GM23338 (cell line): Measurements from ENCODE around the gene CFP.

Experiments used
- CREB1 ChIP-seq: fragments of 250-450 bp; sonication (Bioruptor Pico); IDR thresholded peaks from 2 replicates; pipeline ENCODE4 v1.5.0; 2020; ENCODE audit warnings: low read depth, mild to moderate bottlenecking, moderate library complexity
- CTCF ChIP-seq, 2 experiments: fragments of 200-600 bp in 1 of 2; sonication (generic) in 1 of 2; conservative IDR thresholded peaks; 2 replicates each; pipeline versions ENCODE4 v1.5.1 to v1.6.1; 2016 to 2017; ENCODE audit warnings: antibody characterized with exemption in 2 of 2, low read depth in 2 of 2, mild to moderate bottlenecking in 2 of 2, moderate library complexity in 1 of 2
- ETS1 ChIP-seq: IDR thresholded peaks from 2 replicates; pipeline ENCODE4 v1.6.1; 2016; ENCODE audit warnings: antibody characterized with exemption
- EZH2 ChIP-seq: fragments of 200-600 bp; sonication (generic); IDR thresholded peaks from one replicate; pipeline ENCODE4 v1.8.0; 2017; ENCODE audit warnings: antibody characterized with exemption, mild to moderate bottlenecking, low read depth; ENCODE audit not compliant: unreplicated experiment
- EZH2phosphoT487 ChIP-seq: fragments of 200-600 bp; sonication (generic); IDR thresholded peaks from one replicate; pipeline ENCODE4 v1.8.1; 2018; ENCODE audit warnings: antibody characterized with exemption; ENCODE audit not compliant: unreplicated experiment
- JUNB ChIP-seq: IDR thresholded peaks from one replicate; pipeline ENCODE4 v1.6.1; 2016; ENCODE audit warnings: antibody characterized with exemption; ENCODE audit not compliant: unreplicated experiment
- NANOG ChIP-seq: IDR thresholded peaks from 2 replicates; pipeline ENCODE4 v1.6.1; 2016; ENCODE audit warnings: antibody characterized with exemption, borderline replicate concordance
- POLR2AphosphoS5 ChIP-seq: IDR thresholded peaks from 2 replicates; pipeline ENCODE4 v1.6.1; 2016; ENCODE audit warnings: antibody characterized with exemption, low read depth
- REST ChIP-seq: IDR thresholded peaks from one replicate; pipeline ENCODE4 v1.6.1; 2018; ENCODE audit warnings: antibody characterized with exemption; ENCODE audit not compliant: unreplicated experiment
- STAT1 ChIP-seq: IDR thresholded peaks from one replicate; pipeline ENCODE4 v1.6.1; 2016; ENCODE audit warnings: antibody characterized with exemption; ENCODE audit not compliant: unreplicated experiment
- ZNF331 ChIP-seq: fragments of 250-450 bp; sonication (Bioruptor Pico); IDR thresholded peaks from 2 replicates; pipeline ENCODE4 v1.5.0; 2020; ENCODE audit warnings: low read depth, mild to moderate bottlenecking, moderate library complexity
- ZNF462 ChIP-seq: fragments of 250-450 bp; sonication (Bioruptor Pico); IDR thresholded peaks from 2 replicates; pipeline ENCODE4 v1.5.0; 2020; ENCODE audit warnings: mild to moderate bottlenecking, moderate library complexity

GRCh38 chrX:47658684-47659420 lies 29.1 kb upstream of the CFP start, which contains the start of gene UXT:
- TF ChIP-seq CTCF (conservative IDR thresholded peaks at IDR 0.05; ENCODE audit: low read depth in 2 of 2) (no peak), EZH2phosphoT487 (no peak), EZH2 (no peak), ZNF331 (no peak), REST (no peak), JUNB (no peak), POLR2AphosphoS5 (0 out of 2 replicates have a peak, but pooled peaks have one; percentile 49), STAT1 (no peak), CREB1 (CRISPR knock-in tag) (peak; percentile 93), NANOG (no peak), ZNF462 (CRISPR knock-in tag) (no peak), ETS1 (no peak)
